HEK293 (cell line): ENCODE data around the gene ZNF462.

Experiments
- CTCF ChIA-PET: fragments of 350-600 bp; formaldehyde crosslinking; extraction: SDS; loops from one replicate; lab custom pipeline; 2021; ENCODE audit warnings: antibody characterized with exemption; lab: Yijun Ruan, JAX
- POLR2A ChIA-PET: fragments of 300-600 bp; formaldehyde crosslinking; extraction: SDS; loops from one replicate; lab custom pipeline; 2020; ENCODE audit warnings: antibody characterized with exemption, inconsistent platforms; lab: Yijun Ruan, JAX
- H3K27ac ChIP-seq: fragments of 200-500 bp; sonication (Bioruptor generic); 2 replicates; pipeline ENCODE4 v1.5.1; 2014; ENCODE audit warnings: low read depth, low read length, control low read depth, inconsistent platforms; ENCODE audit errors: extremely low read depth
- H3K36me3 ChIP-seq, 2 experiments: fragments of 200-500 bp in 1 of 2; sonication (Bioruptor generic) in 1 of 2; 1 replicate in 1 of 2; 2 replicates in 1 of 2; pipeline ENCODE4 v1.5.1; 2014 to 2017; ENCODE audit warnings: inconsistent platforms in 2 of 2, low read length in 2 of 2; ENCODE audit not compliant: control insufficient read depth in 2 of 2, insufficient read depth in 1 of 2
- H3K4me1 ChIP-seq: fragments of 200-500 bp; sonication (Bioruptor generic); 2 replicates; pipeline ENCODE4 v1.5.1; 2014; ENCODE audit warnings: mild to moderate bottlenecking, low read length, inconsistent platforms; ENCODE audit not compliant: control insufficient read depth, insufficient read depth
- H3K4me3 ChIP-seq: 2 replicates; pipeline ENCODE4 v1.5.1; 2011; ENCODE audit warnings: low read depth, mild to moderate bottlenecking, control low read depth, low read length, moderate library complexity
- H3K9me3 ChIP-seq: fragments of 200-500 bp; sonication (Bioruptor generic); 2 replicates; pipeline ENCODE4 v1.5.1; 2014; ENCODE audit warnings: low read depth, low read length, inconsistent platforms; ENCODE audit not compliant: control insufficient read depth, insufficient read depth
- ATF2 ChIP-seq: fragments of 450-650 bp; formaldehyde crosslinking; IDR thresholded peaks from 2 replicates; pipeline ENCODE4 v1.5.1; 2016; ENCODE audit warnings: missing biosample characterization, missing genetic modification characterization, low read depth
- GLIS1 ChIP-seq: fragments of 450-650 bp; formaldehyde crosslinking; IDR thresholded peaks from 2 replicates; pipeline ENCODE4 v1.5.1; 2016; ENCODE audit warnings: missing biosample characterization, missing genetic modification characterization
- HIC1 ChIP-seq: fragments of 450-650 bp; formaldehyde crosslinking; IDR thresholded peaks from 2 replicates; pipeline ENCODE4 v1.5.1; 2016; ENCODE audit warnings: missing biosample characterization, missing genetic modification characterization
- HOXC10 ChIP-seq: sonication (generic); formaldehyde crosslinking; IDR thresholded peaks from 2 replicates; pipeline ENCODE4 v1.8.1; 2023; ENCODE audit warnings: mild to moderate bottlenecking, missing genetic modification reagents
- INSM2 ChIP-seq: fragments of 450-650 bp; formaldehyde crosslinking; IDR thresholded peaks from 2 replicates; pipeline ENCODE4 v1.5.1; 2016; ENCODE audit warnings: missing biosample characterization, missing genetic modification characterization
- KLF7 ChIP-seq: fragments of 450-650 bp; formaldehyde crosslinking; IDR thresholded peaks from 2 replicates; pipeline ENCODE4 v1.5.1; 2016; ENCODE audit warnings: missing biosample characterization, missing genetic modification characterization, borderline replicate concordance
- OSR2 ChIP-seq: fragments of 450-650 bp; formaldehyde crosslinking; IDR thresholded peaks from 2 replicates; pipeline ENCODE4 v1.5.1; 2016; ENCODE audit warnings: missing biosample characterization, missing genetic modification characterization
- ZFHX2 ChIP-seq: fragments of 450-650 bp; formaldehyde crosslinking; conservative IDR thresholded peaks from 2 replicates; pipeline ENCODE4 v1.5.1; 2016; ENCODE audit warnings: missing biosample characterization, missing genetic modification characterization
- ZNF112 ChIP-seq: fragments of 450-650 bp; formaldehyde crosslinking; IDR thresholded peaks from 2 replicates; pipeline ENCODE4 v1.5.0; 2017; ENCODE audit warnings: missing biosample characterization, missing genetic modification characterization
- ZNF132 ChIP-seq: fragments of 450-650 bp; formaldehyde crosslinking; IDR thresholded peaks from 2 replicates; pipeline ENCODE4 v1.5.1; 2017; ENCODE audit warnings: missing biosample characterization, missing genetic modification characterization, borderline replicate concordance
- ZNF148 ChIP-seq: fragments of 450-650 bp; formaldehyde crosslinking; IDR thresholded peaks from 2 replicates; pipeline ENCODE4 v1.5.0; 2017; ENCODE audit warnings: missing biosample characterization, missing genetic modification characterization, borderline replicate concordance
- ZNF16 ChIP-seq: fragments of 450-650 bp; formaldehyde crosslinking; IDR thresholded peaks from 2 replicates; pipeline ENCODE4 v1.5.1; 2016; ENCODE audit warnings: low read depth, missing biosample characterization, missing genetic modification characterization
- ZNF169 ChIP-seq: fragments of 450-650 bp; formaldehyde crosslinking; IDR thresholded peaks from 2 replicates; pipeline ENCODE4 v1.5.1; 2016; ENCODE audit warnings: missing biosample characterization, missing genetic modification characterization
- ZNF184 ChIP-seq: fragments of 450-650 bp; IDR thresholded peaks from 2 replicates; pipeline ENCODE4 v1.5.1; 2018; ENCODE audit warnings: missing biosample characterization, mild to moderate bottlenecking, missing genetic modification characterization
- ZNF26 ChIP-seq: fragments of 450-650 bp; formaldehyde crosslinking; IDR thresholded peaks from 2 replicates; pipeline ENCODE4 v1.5.1; 2016; ENCODE audit warnings: missing biosample characterization, missing genetic modification characterization
- ZNF449 ChIP-seq: fragments of 450-650 bp; formaldehyde crosslinking; IDR thresholded peaks from 2 replicates; pipeline ENCODE4 v1.5.1; 2017; ENCODE audit warnings: missing biosample characterization, mild to moderate bottlenecking, missing genetic modification characterization, moderate library complexity
- ZNF596 ChIP-seq: fragments of 450-650 bp; IDR thresholded peaks from 2 replicates; pipeline ENCODE4 v1.5.0; 2018; ENCODE audit warnings: missing biosample characterization, mild to moderate bottlenecking, missing genetic modification characterization, moderate library complexity
- ZNF600 ChIP-seq: fragments of 450-650 bp; formaldehyde crosslinking; IDR thresholded peaks from 2 replicates; pipeline ENCODE4 v1.5.1; 2016; ENCODE audit warnings: missing biosample characterization, missing genetic modification characterization
- ZNF624 ChIP-seq: fragments of 450-650 bp; formaldehyde crosslinking; IDR thresholded peaks from 2 replicates; pipeline ENCODE4 v1.5.1; 2017; ENCODE audit warnings: missing biosample characterization, missing genetic modification characterization
- ZNF626 ChIP-seq: fragments of 450-650 bp; sonication (Bioruptor Pico); formaldehyde crosslinking; IDR thresholded peaks from 2 replicates; pipeline ENCODE4 v1.5.1; 2018; ENCODE audit warnings: missing biosample characterization, missing genetic modification characterization, inconsistent platforms
- ZNF654 ChIP-seq: fragments of 450-650 bp; formaldehyde crosslinking; IDR thresholded peaks from 2 replicates; pipeline ENCODE4 v1.5.1; 2016; ENCODE audit warnings: low read depth, missing biosample characterization, missing genetic modification characterization
- ZNF658 ChIP-seq: fragments of 450-650 bp; formaldehyde crosslinking; IDR thresholded peaks from 2 replicates; pipeline ENCODE4; 2016; ENCODE audit warnings: missing biosample characterization, missing genetic modification characterization
- ZNF707 ChIP-seq: fragments of 450-650 bp; formaldehyde crosslinking; IDR thresholded peaks from 2 replicates; pipeline ENCODE4 v1.5.1; 2016; ENCODE audit warnings: missing biosample characterization, missing genetic modification characterization
- ZNF777 ChIP-seq: fragments of 450-650 bp; formaldehyde crosslinking; IDR thresholded peaks from 2 replicates; pipeline ENCODE4 v1.5.1; 2017; ENCODE audit warnings: missing biosample characterization, missing genetic modification characterization, borderline replicate concordance
- ZNF843 ChIP-seq: fragments of 450-650 bp; formaldehyde crosslinking; IDR thresholded peaks from 2 replicates; pipeline ENCODE4 v1.5.1; 2016; ENCODE audit warnings: missing biosample characterization, missing genetic modification characterization

Gene ZNF462

GRCh38 chr9:106891286-106891685, 28.3 kb downstream of the ZNF462 start (continued):
- TF ChIP-seq ZNF449 (tag by site-specific recombination), result no peak

- Histone ChIP-seq H3K27ac (no peak overlapping the region), H3K36me3 (no peaks in the 10 kb centered on the region), H3K9me3 (no peaks in the 10 kb centered on the region), H3K4me3 (no peak overlapping the region), H3K4me1 (peaks cover 13% of the 10 kb centered on the region)
- POLR2A ChIA-PET, result interaction anchor here (1.0 to 1.9 kb wide), 3 partner anchors 8 to 29 kb away, joined by 3 to 7 read pairs (median 5); no protein-coding TSS in a partner anchor
- CTCF ChIA-PET, result no interaction called here
- TF ChIP-seq ZNF626 (tag by site-specific recombination) (no peak), ZNF26 (tag by site-specific recombination) (no peak), HIC1 (tag by site-specific recombination) (peak; percentile 44; the same call in 1 of the 2 replicates), KLF7 (tag by site-specific recombination) (no peak), ZNF624 (no peak), ZFHX2 (tag by site-specific recombination) (no peak), ATF2 (tag by site-specific recombination) (no peak), ZNF843 (tag by site-specific recombination) (0 out of 2 replicates have a peak, but pooled peaks have one; percentile 14), ZNF184 (tag by site-specific recombination) (0 out of 2 replicates have a peak, but pooled peaks have one; percentile 18), ZNF112 (tag by site-specific recombination) (no peak), HOXC10 (no peak), INSM2 (tag by site-specific recombination) (peak; percentile 51; the same call in 1 of the 2 replicates), ZNF169 (tag by site-specific recombination) (no peak), ZNF658 (tag by site-specific recombination) (no peak), ZNF596 (tag by site-specific recombination) (no peak), ZNF600 (tag by site-specific recombination) (no peak), OSR2 (no peak), ZNF777 (no peak), GLIS1 (tag by site-specific recombination) (peak; percentile 20; the same call in 1 of the 2 replicates), ZNF654 (tag by site-specific recombination) (no peak), ZNF16 (tag by site-specific recombination) (no peak), ZNF707 (tag by site-specific recombination) (no peak), ZNF132 (tag by site-specific recombination) (no peak), ZNF148 (tag by site-specific recombination) (no peak)
Observed at GRCh38 chr9:106892632-106893031, 29.7 kb downstream of the ZNF462 start.
